Stimulated activated CD4-positive, alpha-beta T cell treated with anti-CD3 and anti-CD28 coated beads, Interleukin-12 subunit alpha, Interleukin-12 subunit beta, amount 100 ng/mL, for 4 hours (primary cell): Measurements from ENCODE around the gene TMEM95.
"Not testable (repeated sequence)": the region's sequence is repeated elsewhere in the genome, so short reads cannot be mapped to it uniquely, and the experiment has no call there.

ENCODE experiments used
- DNase-seq: peaks from one replicate; pipeline ENCODE4 v3.0.0-alpha.2; 2020

TMEM95 gene

DNA sequence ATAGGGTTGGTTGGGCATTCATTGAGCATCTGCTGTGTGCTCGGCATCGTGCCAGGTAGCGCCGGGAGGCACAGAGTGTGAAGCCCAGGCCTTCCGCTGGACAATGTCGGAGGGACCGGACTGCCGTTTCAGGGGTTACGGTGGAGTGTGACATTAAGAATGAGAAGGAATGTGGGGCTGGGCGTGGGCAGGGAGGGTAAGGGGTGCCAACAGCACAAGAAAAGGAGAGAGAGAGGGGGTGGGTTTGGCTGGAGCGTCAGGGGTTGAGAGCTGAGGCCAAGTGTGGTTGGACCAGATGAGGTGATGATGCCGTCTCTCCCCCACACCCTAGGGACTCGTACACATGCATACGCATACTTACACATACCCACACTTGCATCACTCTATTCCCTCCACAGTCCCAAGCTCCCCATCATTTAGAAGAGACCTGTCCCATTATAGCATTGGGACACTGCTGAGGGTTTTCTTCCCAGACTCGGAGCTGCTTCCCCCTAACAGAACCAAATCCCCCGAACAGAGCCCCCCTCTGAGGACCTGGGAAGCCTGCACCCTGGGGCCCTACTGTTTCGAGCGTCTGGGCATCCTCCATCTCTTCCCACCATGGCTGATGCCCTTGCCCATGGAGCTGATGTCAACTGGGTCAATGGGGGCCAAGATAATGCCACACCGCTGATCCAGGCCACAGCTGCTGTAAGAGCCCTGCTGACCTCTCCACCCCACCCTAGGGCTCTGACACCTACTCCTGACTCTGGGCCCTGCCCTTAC lies 6.3 kb upstream of the TMEM95 start:
- no peak for DNase-seq

DNA sequence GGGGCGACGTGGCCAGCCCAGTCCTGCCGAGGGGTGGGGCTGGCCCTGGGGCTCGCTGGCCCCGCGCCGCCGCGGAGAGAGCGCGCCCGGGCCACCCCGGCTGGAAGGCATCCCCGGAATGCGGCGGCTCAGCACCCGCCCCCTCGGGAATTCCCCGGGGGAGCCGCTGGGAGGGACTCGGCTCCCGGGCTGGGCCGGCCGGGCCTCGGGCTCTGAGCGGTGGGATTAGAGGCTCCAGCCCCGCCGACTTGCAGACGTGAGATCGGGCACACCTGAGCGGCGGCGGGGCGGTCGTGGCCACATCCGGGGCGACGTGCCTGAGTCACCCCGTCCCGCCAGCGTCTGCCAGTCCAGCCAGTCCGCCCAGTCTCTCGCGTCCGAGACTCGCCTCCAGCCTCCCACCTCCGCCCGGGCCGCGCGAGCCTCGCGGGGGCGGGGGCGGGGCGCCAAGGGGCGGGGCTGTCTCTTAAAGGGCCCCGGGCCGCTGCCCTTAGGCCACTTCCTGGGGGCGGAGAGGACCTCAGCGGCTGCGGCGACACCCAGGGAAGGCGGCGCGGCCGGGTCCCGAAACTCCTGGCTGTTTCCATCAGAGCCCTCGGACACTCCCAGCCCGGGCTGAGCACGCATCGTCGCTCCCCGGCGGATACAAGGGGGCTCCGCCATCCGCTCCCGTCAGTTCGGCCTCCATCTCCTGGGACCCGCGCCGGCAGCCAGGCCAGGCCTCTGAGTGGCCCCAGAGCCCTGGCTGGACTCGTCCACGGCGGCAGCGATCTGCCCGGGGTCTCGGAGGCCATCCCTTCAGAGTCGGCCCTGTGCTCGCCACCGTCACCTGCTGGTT lies 3.1 kb upstream of the TMEM95 start, which contains the start of gene KCTD11:
KCTD11 (plus strand) TSS at position 498 of the 838 bp plus-strand sequence.
- peak; percentile 70 for DNase-seq

DNA sequence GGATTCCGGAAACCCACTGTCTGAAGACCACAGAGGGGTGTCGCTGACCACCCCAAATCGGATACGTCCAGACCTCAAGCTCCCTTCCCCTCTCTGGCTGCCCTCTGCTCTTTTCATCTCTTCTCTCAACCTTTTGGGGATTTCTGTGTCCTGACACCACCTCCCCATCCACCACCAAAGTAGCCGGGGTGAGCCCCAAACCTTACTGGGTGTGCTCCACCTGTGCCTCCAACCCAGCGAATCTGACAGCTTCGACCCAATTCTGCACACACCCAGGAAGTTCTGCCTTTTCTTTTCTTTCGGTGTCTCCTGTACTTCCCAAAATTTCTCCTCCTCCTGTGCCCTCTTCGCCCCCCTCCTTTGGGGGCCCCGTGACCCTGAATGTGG lies 2.5 kb upstream of the TMEM95 start:
- DNase-seq = no peak

DNA sequence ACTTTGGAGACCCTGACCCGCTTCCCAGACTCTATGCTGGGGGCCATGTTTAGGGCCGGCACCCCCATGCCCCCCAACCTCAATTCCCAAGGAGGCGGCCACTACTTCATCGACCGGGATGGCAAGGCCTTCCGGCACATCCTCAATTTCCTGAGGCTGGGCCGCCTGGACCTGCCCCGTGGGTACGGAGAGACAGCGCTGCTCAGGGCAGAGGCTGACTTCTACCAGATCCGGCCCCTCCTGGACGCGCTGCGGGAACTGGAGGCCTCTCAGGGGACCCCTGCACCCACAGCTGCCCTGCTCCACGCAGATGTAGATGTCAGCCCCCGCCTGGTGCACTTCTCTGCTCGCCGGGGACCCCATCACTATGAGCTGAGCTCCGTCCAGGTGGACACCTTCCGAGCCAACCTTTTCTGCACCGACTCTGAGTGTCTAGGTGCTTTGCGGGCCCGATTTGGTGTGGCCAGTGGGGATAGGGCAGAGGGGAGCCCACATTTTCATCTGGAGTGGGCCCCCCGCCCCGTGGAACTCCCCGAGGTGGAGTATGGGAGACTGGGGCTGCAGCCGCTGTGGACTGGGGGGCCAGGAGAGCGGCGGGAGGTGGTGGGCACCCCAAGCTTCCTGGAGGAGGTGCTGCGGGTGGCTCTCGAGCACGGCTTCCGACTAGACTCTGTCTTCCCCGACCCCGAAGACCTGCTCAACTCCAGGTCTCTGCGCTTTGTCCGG lies 1.9 kb upstream of the TMEM95 start:
- no peak for DNase-seq

DNA sequence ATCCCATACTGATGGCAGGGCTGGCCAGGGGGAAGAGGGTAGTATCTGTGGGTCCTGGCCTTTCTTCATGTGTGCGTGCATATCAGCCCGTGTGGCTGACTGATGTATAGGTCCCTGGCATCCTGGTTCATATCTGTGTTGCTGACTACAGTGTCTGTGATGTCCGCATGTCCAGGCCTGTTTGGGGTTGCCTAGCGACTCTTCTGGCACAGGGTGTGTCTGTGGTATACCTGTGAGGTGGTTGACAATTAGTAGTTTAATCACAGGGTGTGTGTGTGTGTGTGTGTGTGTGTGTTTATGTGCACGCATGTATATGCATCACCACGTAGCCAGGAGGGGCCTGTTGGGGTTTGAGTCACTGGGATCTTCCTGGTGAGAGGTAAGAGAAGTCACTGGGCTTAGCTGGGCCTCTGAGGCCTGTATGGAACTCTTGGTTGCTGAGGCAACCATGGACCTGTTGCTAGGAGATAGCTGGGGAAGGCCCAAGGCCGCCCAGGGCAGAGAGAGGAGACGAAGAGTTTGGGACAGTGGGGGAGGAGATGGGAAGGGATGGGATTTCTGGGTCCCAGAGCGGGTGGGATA lies 603 bp upstream of the TMEM95 start:
- no peak for DNase-seq

DNA sequence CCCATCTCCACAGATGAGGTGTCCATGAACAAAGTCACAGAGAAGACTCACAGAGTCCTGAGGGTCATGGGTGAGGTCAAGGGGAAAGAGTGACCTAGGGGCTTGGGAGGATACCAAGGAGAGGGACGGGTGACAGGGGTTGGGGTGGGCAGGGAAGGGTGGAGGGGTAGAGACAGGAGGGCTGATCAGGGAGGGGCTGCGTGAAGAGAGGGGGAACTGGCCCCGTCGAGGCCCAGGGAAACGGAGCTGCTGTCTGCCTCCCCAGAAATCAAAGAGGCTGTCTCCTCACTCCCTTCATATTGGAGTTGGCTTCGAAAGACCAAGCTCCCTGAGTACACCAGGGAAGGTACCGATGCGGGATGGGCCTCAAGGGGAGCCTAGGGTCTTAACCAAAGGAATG lies 617 bp downstream of the TMEM95 start:
- DNase-seq = no peak

DNA sequence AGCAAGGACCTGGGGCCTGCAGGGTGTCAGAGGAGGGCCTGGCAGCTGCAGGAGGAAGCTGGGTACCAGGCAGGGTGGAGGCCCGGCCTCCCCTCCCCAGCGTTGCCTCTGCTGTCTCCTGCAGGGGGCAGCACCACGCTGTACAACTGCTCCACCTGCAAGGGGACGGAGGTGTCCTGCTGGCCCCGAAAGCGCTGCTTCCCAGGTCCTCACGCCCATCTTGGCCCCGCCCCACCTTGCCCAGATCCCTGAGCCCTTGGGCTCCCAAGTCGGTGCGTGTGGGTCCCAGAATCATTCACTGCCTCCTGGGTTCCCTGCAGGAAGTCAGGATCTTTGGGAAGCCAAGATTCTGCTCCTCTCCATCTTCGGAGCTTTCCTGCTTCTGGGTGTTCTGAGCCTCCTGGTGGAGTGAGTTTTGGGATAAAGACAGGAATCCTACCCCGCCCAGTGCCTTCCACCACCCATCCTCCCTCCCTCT lies 1.2 kb downstream of the TMEM95 start:
- DNase-seq = peak; percentile 82

DNA sequence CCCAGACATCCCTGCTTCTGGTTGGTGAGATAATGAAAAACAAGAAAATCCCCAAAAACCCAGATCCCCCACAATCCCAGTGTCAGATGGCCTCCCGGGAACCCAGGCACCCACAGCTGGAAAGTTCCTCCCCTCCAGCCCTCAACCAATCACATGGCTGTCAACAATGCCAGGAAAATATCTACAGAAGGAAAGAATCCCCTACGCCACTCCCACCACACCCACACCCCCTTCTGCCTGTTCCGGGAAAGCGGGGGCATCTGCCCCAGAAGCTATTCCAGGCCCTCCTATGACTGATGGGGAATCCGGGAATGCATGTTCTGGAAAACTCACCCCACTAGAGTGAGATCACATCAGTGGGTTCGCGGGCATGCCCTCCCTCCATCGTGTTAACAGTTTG lies 1.8 kb downstream of the TMEM95 start:
- DNase-seq = no peak

DNA sequence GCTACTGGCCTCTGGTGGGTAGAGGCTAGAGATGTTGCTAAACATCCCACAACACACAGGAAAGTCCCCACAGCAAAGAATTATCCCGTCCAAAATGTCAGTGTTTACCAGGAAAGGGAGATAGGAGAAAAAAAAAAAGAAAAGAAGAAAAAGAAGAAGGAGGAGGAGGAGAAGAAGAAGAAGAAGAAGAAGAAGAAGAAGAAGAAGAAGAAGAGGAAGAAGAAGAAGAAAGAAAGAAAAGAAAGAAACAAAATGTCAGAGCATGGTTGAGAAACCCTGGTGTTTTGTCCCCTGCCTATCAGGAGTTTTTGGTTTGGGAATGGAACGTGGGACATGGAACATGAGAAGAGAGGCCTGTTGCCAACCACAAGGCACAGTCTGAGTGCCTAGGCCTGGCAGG lies 2.4 kb downstream of the TMEM95 start:
- DNase-seq = no peak

DNA sequence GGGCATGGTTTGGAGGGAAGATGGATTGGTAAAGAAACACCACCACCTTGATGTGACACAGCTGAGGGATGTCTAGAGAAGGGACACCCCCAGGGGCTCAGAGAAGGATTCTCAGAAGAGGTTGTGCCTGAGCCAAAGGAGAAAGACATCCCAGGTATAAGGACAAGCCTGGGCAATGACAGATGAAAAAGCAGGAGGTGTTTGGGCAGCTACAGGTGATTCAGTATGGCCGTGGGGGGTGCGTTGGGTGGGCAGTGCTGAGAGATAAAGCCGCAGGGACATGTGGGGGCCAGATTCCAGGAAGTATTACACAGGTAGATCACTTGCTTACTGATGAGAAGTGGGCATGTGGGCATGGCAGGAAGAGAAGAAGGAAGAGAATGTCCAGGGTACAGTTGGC lies 7.0 kb downstream of the TMEM95 start:
- DNase-seq = no peak

DNA sequence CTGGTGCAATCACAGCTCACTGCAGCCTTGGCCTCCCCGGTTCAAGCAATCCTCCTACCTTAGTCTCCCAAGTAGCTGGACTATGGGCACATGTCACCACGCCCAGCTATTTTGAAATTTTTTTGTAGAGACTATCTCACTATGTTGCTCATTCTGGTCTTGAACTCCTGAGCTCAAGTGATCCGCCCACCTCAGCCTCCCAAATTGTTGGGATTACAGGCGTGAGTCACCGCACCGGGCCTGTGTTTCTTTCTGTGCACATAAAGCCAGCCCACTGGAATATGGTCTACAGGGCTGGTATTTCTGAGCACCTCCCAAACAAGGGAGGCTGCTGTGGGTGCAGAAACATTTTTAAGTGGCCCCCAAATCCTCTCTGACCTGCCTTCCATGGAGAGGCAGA lies 8.4 kb downstream of the TMEM95 start:
- no peak for DNase-seq

DNA sequence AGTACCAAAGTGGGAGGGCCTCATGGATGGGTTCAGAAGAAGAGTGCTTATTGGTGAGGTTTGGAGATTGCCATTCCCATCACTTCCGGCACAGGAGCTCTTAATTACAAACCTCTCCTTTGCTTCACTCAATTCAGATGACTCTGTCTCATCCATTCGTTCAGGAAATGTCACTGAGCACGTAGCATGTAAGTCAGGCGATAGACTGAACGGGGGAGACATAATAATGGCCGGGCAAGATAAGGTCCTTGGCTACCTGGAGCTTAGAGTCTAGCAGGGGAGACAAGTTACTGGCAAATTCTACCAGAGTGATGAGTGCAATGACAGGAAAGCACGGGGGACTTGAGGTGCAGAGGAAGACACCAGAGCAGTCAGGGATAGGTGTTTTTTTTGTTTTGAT lies 11.0 kb downstream of the TMEM95 start:
- DNase-seq = not testable (repeated sequence)

DNA sequence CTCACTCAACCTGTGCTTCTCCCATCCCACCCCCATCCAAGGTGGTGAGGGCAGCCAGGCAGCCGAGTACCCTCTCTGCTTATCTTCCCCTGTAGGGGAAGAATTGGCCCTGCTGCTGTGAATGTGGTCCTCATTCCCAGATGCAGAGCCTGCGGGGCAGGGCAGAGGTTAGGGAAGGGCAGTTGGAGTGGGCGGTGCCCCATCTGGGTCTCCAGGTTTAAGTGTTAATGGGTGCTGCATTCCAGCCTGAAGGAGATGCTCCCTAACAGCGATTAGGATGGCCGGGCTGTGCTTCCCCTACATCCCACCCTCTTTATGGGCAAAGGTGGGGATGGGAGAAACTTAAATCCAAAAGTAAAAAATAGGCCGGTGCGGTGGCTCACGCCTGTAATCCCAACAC lies 12.1 kb downstream of the TMEM95 start:
- no peak for DNase-seq

DNA sequence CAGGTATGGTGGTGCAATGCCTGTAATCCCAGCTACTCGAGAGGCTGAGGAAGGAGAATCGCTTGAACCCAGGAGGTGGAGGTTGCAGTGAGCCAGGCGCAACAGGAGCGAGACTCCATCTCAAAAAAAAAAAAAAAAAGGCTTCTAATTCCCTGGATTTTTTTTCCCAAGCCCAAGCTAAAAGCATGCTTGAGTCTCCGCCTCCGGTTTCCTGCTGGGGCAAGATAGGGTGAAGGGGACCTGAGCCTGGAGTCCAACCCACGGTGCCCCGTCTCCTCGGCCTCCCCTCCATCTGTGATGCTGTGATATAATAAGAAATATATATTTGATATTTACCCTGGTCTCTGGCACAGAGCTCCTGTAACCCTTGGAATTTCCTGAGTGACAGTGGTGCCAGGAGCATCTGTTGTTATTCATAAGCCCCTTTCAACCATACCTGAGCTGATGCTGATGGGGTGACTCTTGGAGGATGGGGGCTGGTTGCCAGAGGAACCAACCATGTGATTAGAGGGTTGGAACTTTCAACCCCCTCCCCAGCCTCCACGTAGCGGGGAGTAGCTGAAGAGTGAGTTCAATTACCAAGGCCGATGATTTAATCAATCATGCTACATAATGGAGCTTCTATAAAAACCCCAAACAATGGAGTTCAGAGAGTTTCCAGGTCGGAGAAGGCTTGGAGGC lies 13.1 kb downstream of the TMEM95 start:
- DNase-seq = no peak

DNA sequence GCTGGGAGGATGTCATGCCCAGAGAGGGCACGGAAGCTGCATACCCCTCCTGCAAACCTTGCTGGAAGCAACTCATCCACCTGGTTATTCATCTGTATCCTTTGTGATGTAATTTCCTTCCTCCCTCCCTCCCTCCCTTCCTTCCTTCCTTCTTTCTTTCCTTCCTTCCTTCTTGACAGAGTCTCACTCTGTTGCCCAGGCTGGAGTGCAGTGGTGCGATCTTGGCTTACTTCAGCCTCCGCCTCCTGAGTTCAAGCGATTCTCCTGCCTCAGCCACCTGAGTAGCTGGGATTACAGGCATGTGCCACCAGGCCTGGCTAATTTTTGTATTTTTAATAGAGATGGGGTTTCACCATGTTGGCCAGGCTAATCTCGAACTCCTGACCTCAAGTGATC lies 13.6 kb downstream of the TMEM95 start:
- not testable (repeated sequence) for DNase-seq

DNA sequence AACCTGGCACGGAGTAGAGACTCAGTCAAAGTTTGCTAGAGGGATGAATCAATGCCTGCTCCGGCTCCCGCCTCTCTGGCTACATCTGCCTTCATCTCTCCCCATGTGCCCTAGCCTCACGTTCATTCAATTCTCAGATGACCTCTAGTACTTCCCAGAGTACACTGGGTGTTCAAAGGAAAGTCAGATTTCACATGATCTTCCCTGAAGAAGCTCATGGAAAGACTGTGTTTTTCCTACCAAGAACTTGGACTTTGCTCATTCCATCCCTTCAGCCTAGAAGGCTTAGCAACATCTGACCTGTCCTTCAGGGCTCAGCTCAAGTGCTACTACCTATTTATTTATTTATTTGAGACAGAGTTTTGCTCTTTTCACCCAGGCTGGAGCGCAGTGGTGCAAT lies 14.9 kb downstream of the TMEM95 start:
- no peak for DNase-seq

DNA sequence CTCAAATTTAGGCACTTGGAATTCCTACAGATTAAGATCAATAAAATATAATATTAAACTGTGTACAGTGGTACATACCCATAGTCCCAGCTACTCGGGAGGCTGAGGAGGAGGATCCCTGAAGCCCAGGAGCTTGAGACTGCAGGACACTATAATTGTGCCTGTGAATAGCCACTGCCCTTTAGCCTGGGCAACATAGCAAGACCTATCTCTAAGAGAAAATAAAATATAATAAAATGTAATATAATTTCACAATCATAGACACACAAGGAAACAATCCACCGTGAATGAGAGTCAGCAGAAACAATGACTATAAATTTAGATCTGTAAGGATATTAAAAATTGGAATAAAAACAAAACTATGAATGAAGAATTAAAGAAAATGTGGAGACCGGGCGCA lies 15.9 kb downstream of the TMEM95 start:
- DNase-seq = no peak

DNA sequence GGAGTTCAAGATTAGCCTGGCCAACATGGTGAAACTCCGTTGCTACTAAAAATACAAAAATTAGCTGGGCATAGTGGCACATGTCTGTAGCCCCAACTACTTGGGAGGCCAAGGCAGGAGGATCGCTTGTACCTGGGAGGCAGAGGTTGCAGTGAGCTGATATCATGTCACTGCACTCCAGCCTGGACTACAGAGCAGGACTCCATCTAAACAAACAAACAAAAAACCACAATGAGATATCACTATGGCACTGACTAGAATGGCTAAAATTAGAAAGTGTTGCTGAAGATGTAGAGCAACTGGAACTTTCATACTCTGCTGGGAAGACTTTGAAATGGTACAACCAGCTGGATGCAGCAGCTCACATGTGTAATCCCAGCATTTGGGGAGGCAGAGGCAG lies 19.4 kb downstream of the TMEM95 start:
- DNase-seq = no peak

DNA sequence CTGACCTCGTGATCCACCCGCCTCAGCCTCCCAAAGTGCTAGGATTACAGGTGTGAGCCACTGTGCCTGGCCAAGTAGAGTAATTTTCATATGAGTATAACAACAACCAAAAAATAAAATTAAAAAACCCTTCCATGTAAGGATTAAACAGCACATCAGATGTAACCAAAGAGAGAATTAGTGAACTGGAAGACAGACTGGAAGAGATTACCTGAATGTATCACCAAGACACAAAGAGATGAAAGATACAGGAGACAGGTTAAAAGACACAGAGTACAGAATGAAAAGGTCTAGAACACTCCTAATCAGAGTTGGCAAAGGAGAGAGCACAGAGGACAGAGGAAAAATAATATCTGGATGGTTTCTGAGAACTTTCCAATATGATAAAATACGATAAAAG lies 24.2 kb downstream of the TMEM95 start:
- no peak for DNase-seq

DNA sequence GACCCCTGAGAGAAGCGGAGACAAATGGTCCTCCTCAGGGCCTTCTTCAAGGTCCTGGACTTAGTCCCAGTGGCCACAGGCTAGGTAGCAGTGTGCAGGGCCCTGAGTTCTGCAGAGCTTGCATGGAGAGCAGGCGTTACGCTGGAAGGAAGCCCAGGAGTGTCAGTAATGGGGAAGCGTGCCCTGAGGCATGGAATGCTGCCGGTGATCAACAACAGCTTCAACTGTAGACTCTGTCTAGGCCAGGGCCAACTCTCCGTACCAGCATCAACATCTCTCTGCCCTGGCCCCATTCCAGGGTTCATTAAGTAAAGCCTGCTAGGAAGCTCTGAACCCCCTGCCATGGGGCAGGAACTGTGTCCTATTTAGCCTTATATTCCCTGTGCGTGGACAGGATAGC lies 25.4 kb downstream of the TMEM95 start:
- no peak for DNase-seq

DNA sequence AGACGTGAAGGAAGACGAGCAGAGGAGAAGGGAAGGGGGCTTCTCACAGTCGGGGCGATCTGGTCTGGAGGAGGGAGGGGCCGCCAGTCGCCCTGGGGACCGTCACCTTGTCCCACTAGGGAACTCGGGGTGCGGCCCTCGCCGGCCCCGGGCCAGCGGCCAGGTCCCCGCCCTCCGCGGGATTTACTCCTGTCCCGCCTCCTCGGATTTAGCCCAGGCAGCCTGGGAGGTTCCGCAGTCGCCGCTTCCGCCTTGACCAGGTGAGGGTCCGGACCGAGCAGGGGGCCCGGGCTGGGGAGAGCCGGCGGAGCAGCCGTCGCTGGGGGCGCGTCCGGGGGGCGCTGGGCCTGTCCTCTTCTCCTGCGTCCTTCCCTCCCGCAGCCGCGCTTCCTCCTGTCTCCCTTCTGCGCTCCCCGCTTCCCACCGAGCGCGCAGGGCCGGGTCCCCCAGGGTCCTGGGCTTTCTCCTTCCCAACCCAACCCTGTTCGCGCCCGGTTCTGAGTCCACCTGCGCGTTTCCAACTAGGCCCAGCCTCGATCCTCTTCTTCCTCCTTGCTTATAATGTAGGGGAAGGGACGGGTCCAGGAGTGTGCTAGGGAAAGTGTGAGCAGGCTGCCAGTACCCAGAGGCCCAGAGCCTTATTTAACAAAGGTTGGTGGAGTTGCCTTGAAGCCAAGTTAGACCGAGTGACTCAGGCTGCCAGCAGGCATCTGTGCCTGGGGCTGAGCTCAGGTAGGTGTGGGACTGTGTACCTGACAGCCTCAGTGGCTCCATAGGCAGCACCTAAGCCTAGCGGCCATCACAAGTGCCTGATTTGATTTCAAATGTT lies 26.1 kb downstream of the TMEM95 start, which contains the start of gene TNK1:
TNK1 (plus strand) TSS at position 235 of the 829 bp plus-strand sequence. CDS start 1,838 bp downstream, outside the sequence.
- DNase-seq = no peak
